Caco-2 (cell line): ENCODE data around the gene ZNF775. TPM values are rescaled to one million over a fixed set of nuclear protein-coding genes. Genes with fewer than 3 reads are reported as not detected.

ENCODE experiments used
- BruUV-seq: library from RNA; stranded (reverse); fragments of 400-500 nt; replicated peaks from 2 replicates; lab custom pipeline; 2021; lab: Mats Ljungman, UMichigan
- CTCF ChIA-PET: fragments of 300-600 bp; sonication (Branson Sonifier 250); formaldehyde crosslinking; loops from one replicate; lab custom pipeline; 2022; ENCODE audit warnings: antibody characterized with exemption; lab: Charles Lee
- POLR2A ChIA-PET: fragments of 300-600 bp; sonication (Branson Sonifier 250); formaldehyde crosslinking; loops from one replicate; lab custom pipeline; 2022; ENCODE audit warnings: antibody characterized with exemption; lab: Charles Lee
- DNase-seq, 2 experiments: peaks; one replicate each; pipeline versions ENCODE4 v3.0.0 to v3.0.0-alpha.2; 2020 to 2022
- H3K27me3 ChIP-seq: replicated peaks from 2 replicates; pipeline ENCODE4 v1.6.0; 2011; ENCODE audit warnings: low read length; ENCODE audit not compliant: control insufficient read depth, insufficient read depth
- H3K36me3 ChIP-seq: 2 replicates; pipeline ENCODE4 v1.5.1; 2011; ENCODE audit warnings: low read length; ENCODE audit not compliant: control insufficient read depth, insufficient read depth
- H3K4me1 ChIP-seq: fragments of 250-450 bp; sonication (Bioruptor Pico); 2 replicates; pipeline ENCODE4 v1.5.1; 2020; ENCODE audit warnings: mild to moderate bottlenecking
- H3K4me3 ChIP-seq: 2 replicates; pipeline ENCODE4 v1.5.1; 2011; ENCODE audit warnings: low read depth, mild to moderate bottlenecking, control low read depth, low read length
- H3K9me3 ChIP-seq: fragments of 250-450 bp; sonication (Bioruptor Pico); 2 replicates; pipeline ENCODE4 v1.5.1; 2020; ENCODE audit warnings: mild to moderate bottlenecking, moderate library complexity
- H3K27ac Mint-ChIP-seq: one replicate; pipeline ENCODE4 v1.8.0; 2022; ENCODE audit warnings: mixed read lengths; ENCODE audit not compliant: unreplicated experiment
- H3K27me3 Mint-ChIP-seq: one replicate; pipeline ENCODE4 v1.8.0; 2022; ENCODE audit warnings: mixed read lengths; ENCODE audit not compliant: insufficient read depth, unreplicated experiment
- H3K36me3 Mint-ChIP-seq: one replicate; pipeline ENCODE4 v1.8.0; 2022; ENCODE audit warnings: mild to moderate bottlenecking, mixed read lengths; ENCODE audit not compliant: insufficient read depth, unreplicated experiment
- H3K4me1 Mint-ChIP-seq: one replicate; pipeline ENCODE4 v1.8.0; 2022; ENCODE audit warnings: low read depth, mixed read lengths; ENCODE audit not compliant: unreplicated experiment
- H3K4me3 Mint-ChIP-seq: one replicate; pipeline ENCODE4 v1.8.0; 2022; ENCODE audit warnings: mild to moderate bottlenecking, moderate library complexity, mixed read lengths; ENCODE audit not compliant: unreplicated experiment
- H3K9me3 Mint-ChIP-seq: one replicate; pipeline ENCODE4 v1.8.0; 2022; ENCODE audit warnings: mixed read lengths; ENCODE audit not compliant: unreplicated experiment
- intact Hi-C: fragments of 100-400 bp; cut with micrococcal nuclease; formaldehyde crosslinking; loops from one replicate; pipeline ENCODE4 v1.10.0; 2022; ENCODE audit not compliant: unreplicated experiment
- total RNA-seq: library from RNA; stranded (reverse); gene quantifications from 2 replicates; pipeline ENCODE4 v1.2.3, GENCODE V29; 2022
- TF ChIP-seq, protein P1 (sequence below), 2 experiments: fragments of 200-600 bp in 1 of 2; IDR thresholded peaks; 1 replicate in 1 of 2; 2 replicates in 1 of 2; pipeline versions ENCODE4 v1.5.1 to v1.8.0; 2011 to 2022; ENCODE audit warnings: antibody characterized with exemption in 1 of 2, control low read depth in 1 of 2, inconsistent platforms in 1 of 2, low read depth in 1 of 2, low read length in 1 of 2, mild to moderate bottlenecking in 1 of 2, moderate library complexity in 1 of 2; ENCODE audit not compliant: insufficient read depth in 1 of 2, severe bottlenecking in 1 of 2, unreplicated experiment in 1 of 2

The ZNF775 gene
- total RNA-seq, 1 experiment from 2014 or later = 4.0 TPM

DNA sequence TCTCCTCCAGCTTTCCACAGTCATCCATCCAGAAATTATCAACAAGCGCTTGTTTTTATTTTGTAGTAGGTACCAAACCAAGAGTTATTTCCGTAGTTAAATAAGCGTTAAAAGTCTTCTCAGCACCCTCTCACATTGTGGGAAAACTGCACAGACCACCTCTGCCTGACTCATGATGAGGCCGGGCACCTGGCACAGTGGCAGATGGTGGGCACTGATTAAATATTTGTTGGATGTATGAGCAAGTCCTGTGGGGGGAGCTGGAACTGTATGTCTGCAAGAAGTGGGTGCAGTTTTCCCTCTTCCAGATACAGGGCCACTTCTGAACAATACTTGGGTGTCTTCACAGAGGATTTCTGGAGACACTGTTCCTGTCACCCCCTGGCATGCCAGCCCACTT is 15.8 kb upstream of the ZNF775 start:
- H3K4me1 Mint-ChIP-seq = peaks cover 11% of the 10 kb centered on the region
- Histone ChIP-seq H3K27me3 (no peaks in the 10 kb centered on the region), H3K4me3 (no peak overlapping the region), H3K36me3 (no peaks in the 10 kb centered on the region), H3K9me3 (no peaks in the 10 kb centered on the region), H3K4me1 (0 out of 2 replicates have a peak, but pooled peaks cover 7% of the 10 kb centered on the region)
- ChIA-PET CTCF (no interaction called here), POLR2A (no interaction called here)
- H3K27ac Mint-ChIP-seq = no peak overlapping the region
- no peak for DNase-seq
- H3K27me3 Mint-ChIP-seq = no peaks in the 10 kb centered on the region
- no peak overlapping the region for H3K4me3 Mint-ChIP-seq
- peaks cover 6% of the 10 kb centered on the region for H3K36me3 Mint-ChIP-seq
- BruUV-seq = no TSS peak
- peaks cover 12% of the 10 kb centered on the region for H3K9me3 Mint-ChIP-seq
- intact Hi-C loops = no loop called here
- TF ChIP-seq, protein P1, sequence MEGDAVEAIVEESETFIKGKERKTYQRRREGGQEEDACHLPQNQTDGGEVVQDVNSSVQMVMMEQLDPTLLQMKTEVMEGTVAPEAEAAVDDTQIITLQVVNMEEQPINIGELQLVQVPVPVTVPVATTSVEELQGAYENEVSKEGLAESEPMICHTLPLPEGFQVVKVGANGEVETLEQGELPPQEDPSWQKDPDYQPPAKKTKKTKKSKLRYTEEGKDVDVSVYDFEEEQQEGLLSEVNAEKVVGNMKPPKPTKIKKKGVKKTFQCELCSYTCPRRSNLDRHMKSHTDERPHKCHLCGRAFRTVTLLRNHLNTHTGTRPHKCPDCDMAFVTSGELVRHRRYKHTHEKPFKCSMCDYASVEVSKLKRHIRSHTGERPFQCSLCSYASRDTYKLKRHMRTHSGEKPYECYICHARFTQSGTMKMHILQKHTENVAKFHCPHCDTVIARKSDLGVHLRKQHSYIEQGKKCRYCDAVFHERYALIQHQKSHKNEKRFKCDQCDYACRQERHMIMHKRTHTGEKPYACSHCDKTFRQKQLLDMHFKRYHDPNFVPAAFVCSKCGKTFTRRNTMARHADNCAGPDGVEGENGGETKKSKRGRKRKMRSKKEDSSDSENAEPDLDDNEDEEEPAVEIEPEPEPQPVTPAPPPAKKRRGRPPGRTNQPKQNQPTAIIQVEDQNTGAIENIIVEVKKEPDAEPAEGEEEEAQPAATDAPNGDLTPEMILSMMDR (IDR thresholded peaks at IDR 0.05; ENCODE audit: insufficient read depth in 1 of 2, low read depth in 1 of 2, low read length in 1 of 2, severe bottlenecking in 1 of 2, unreplicated experiment in 1 of 2) = no peak

DNA sequence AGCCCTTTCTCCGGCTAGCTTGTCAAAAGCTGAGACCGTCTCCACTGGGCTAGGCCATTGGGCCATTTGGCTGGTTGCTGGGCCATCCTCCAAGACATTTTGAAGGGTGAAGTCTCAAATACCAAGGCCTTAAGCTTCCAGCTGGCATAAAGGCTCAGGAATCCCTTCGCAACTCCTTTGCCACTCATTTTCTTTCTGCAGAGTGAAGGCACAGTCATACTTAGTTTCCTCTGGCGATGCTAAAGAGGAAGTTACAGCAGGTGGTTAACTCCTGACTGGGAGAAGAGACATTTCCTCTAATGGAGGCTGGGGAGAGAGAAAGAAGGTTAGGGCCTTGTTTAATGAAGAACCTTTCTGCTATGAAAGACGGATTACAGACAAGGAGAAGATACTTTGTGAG is 15.3 kb upstream of the ZNF775 start:
- Histone ChIP-seq H3K27me3 (no peaks in the 10 kb centered on the region), H3K4me3 (no peak overlapping the region), H3K9me3 (no peaks in the 10 kb centered on the region), H3K4me1 (0 out of 2 replicates have a peak, but pooled peaks cover 7% of the 10 kb centered on the region), H3K36me3 (no peaks in the 10 kb centered on the region)
- H3K9me3 Mint-ChIP-seq = peaks cover 12% of the 10 kb centered on the region
- ChIA-PET CTCF (no interaction called here), POLR2A (no interaction called here)
- intact Hi-C loops = no loop called here
- TF ChIP-seq, protein P1 (IDR thresholded peaks at IDR 0.05; ENCODE audit: insufficient read depth in 1 of 2, low read depth in 1 of 2, low read length in 1 of 2, severe bottlenecking in 1 of 2, unreplicated experiment in 1 of 2) = no peak
- H3K36me3 Mint-ChIP-seq = peaks cover 8% of the 10 kb centered on the region
- no TSS peak for BruUV-seq
- H3K4me1 Mint-ChIP-seq = peaks cover 11% of the 10 kb centered on the region
- no peak for DNase-seq
- no peak overlapping the region for H3K27ac Mint-ChIP-seq
- no peak overlapping the region for H3K4me3 Mint-ChIP-seq
- no peaks in the 10 kb centered on the region for H3K27me3 Mint-ChIP-seq

DNA sequence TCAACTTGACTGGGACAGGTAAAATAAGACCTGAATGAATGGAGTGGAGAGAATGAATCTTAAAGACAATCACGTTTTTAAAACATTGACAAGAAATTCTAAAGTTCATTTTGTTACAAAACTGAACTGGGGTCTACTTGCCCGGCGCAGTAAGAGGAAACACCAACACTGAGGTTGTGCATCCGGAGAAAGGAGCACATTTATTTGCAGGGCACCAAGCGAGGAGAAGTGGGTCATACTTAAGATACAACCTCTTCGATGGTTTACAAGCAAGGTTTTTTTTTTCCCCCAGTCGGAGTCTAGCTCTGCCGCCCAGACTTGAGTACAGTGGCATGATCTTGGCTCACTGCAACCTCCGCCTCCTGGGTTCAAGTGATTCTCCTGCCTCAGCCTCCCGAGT is 13.9 kb upstream of the ZNF775 start:
- intact Hi-C loops = no loop called here
- Histone ChIP-seq H3K27me3 (no peaks in the 10 kb centered on the region), H3K4me3 (no peak overlapping the region), H3K4me1 (peaks cover 14% of the 10 kb centered on the region; the same call in 1 of the 2 replicates), H3K9me3 (no peaks in the 10 kb centered on the region), H3K36me3 (peaks cover 2% of the 10 kb centered on the region; the same call in 1 of the 2 replicates)
- Mint-ChIP-seq H3K27ac (no peak overlapping the region), H3K4me3 (no peak overlapping the region), H3K36me3 (peaks cover 21% of the 10 kb centered on the region), H3K9me3 (peaks cover 3% of the 10 kb centered on the region), H3K27me3 (no peaks in the 10 kb centered on the region), H3K4me1 (peaks cover under 1% of the 10 kb centered on the region)
- ChIA-PET CTCF (no interaction called here), POLR2A (interaction anchor here (0.7 kb wide), 1 partner anchor 12 kb away, joined by 4 read pairs; no protein-coding TSS in a partner anchor)
- TF ChIP-seq, protein P1 (IDR thresholded peaks at IDR 0.05; ENCODE audit: insufficient read depth in 1 of 2, low read depth in 1 of 2, low read length in 1 of 2, severe bottlenecking in 1 of 2, unreplicated experiment in 1 of 2) = no peak
- no peak for DNase-seq
- BruUV-seq = no TSS peak
